ENCODE data around the gene TTC38. TPM values are rescaled to one million over a fixed set of nuclear protein-coding genes. Genes with fewer than 3 reads are reported as not detected.
A peak's percentile ranks its signal among the peaks of the same experiment; 100 is the strongest.

The TTC38 gene
- total and polyA plus RNA-seq, 12 donors, result 24.0 to 111 (median 39.7) TPM

DNA sequence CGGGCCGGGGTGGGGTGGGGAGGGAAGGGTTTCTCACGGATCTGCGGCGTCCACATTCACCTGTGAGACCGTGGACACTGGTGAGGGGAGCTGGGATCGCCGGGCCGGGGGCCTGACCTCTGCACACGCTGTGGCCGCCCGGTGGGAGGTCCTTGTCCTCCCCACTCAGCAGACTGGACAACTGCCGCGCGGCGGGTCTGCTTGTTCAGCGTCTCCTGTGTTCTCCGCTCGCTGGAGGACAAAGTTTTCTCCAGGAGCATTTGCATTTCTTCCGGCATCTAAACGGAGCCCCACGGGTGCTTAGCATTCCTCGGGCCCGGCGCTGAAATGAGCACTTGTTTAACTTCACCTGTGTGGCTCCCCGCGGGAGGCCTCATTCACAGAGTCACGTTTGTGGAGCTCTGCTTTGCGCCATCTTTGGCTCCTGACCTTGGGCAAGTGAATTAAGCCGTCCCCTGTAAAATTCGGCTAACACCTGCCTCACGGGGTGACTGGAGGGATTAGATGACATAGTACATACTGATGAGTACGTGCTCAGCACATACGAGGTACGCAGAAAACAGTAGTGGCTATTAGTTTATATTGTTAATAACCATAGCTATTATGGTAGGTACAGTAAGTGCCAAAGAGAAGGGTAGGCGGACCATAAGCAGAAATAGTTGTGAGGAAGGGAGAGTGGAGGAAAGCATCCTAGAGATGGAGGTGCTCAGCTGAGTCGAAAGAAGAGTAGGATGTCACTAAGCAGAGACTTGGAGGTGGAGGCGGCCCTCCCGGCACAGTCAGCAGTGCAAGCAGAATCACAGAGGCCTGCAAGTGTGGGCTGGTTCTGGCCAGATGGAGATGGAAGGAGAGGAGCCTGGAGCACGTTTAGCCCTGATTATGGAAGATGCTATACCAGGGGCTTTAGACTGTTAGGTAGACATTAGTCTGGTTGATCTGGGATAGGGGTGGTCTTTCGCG, 68.6 kb downstream of the TTC38 start:
- peaks cover 8 to 10% of the 10 kb centered on the region in 2 donors for H3K4me1 ChIP-seq (replicated peaks in 1 of 2)
- H3K36me3 ChIP-seq (replicated peaks in 1 of 2), result peaks cover 0 to 31% of the 10 kb centered on the region in 2 donors
- peak overlapping the region; percentile 28 to 74 (median 51) for H3K4me3 ChIP-seq
- no peaks in the 10 kb centered on the region for H3K27me3 ChIP-seq
- 8 to 14% (median 9%) methylated on average over 23 to 42 of the region's 42 CpGs for WGBS, 4 donors
- H3K9me3 ChIP-seq (replicated peaks in 1 of 3), result no peaks in the 10 kb centered on the region
- peak in 3 of 7 donors; percentile 43 to 68 (median 45) for DNase-seq
- H3K27ac ChIP-seq, result peak overlapping the region in 4 of 5 donors; percentile 84 to 93 (median 86)
- TF ChIP-seq POLR2A (IDR thresholded peaks at IDR 0.05) (peak in 1 of 2 donors; percentile 32), CTCF (IDR thresholded peaks at IDR 0.05) (no peak)
- intact Hi-C loops (cut with DNase I), result no loop called here

GRCh38 chr22:46337870-46338269, 70.1 kb downstream of the TTC38 start:
- WGBS, 4 donors, result 85 to 87% (median 86%) methylated on average over 6 to 9 of the region's 9 CpGs
- Histone ChIP-seq H3K27me3 (no peaks in the 10 kb centered on the region), H3K27ac (no peak overlapping the region), H3K36me3 (replicated peaks in 1 of 2) (peaks cover 0 to 44% of the 10 kb centered on the region in 2 donors), H3K4me3 (no peak overlapping the region), H3K4me1 (replicated peaks in 1 of 2) (peaks cover 8 to 10% of the 10 kb centered on the region in 2 donors), H3K9me3 (replicated peaks in 1 of 3) (no peaks in the 10 kb centered on the region)
- intact Hi-C loops (cut with DNase I), result no loop called here
- no peak for DNase-seq
- TF ChIP-seq CTCF (IDR thresholded peaks at IDR 0.05) (no peak), POLR2A (IDR thresholded peaks at IDR 0.05) (no peak)

GRCh38 chr22:46338636-46339035, 70.8 kb downstream of the TTC38 start:
- DNase-seq, result no peak

More at GRCh38 chr22:46338636-46339035, 70.8 kb downstream of the TTC38 start:
- Histone ChIP-seq H3K4me3 (no peak overlapping the region), H3K9me3 (replicated peaks in 1 of 3) (no peaks in the 10 kb centered on the region), H3K4me1 (replicated peaks in 1 of 2) (peaks cover 8 to 10% of the 10 kb centered on the region in 2 donors), H3K27me3 (no peaks in the 10 kb centered on the region), H3K36me3 (replicated peaks in 1 of 2) (peaks cover 0 to 52% of the 10 kb centered on the region in 2 donors), H3K27ac (no peak overlapping the region)
- WGBS, 4 donors, result 78 to 88% (median 88%) methylated on average over 8 of the region's 8 CpGs
- intact Hi-C loops (cut with DNase I), result no loop called here
- TF ChIP-seq CTCF (IDR thresholded peaks at IDR 0.05), result no peak
- no peak for TF ChIP-seq POLR2A (IDR thresholded peaks at IDR 0.05)
